OCI-LY3 (cell line): ENCODE data around the gene WBP1L.
"Not testable (repeated sequence)": the region's sequence is repeated elsewhere in the genome, so short reads cannot be mapped to it uniquely, and the experiment has no call there.

Source experiments
- CTCF ChIP-seq: fragments of 200-600, 300-600 bp; sonication (generic); IDR thresholded peaks from 2 replicates; pipeline ENCODE4 v1.5.1; 2014; ENCODE audit warnings: antibody characterized with exemption, low read length, low read depth
- EZH2phosphoT487 ChIP-seq: fragments of 200-600 bp; shearing (Covaris generic); IDR thresholded peaks from 2 replicates; pipeline ENCODE4 v1.6.1; 2018; ENCODE audit warnings: antibody characterized with exemption, mixed run types, low read depth

DNA sequence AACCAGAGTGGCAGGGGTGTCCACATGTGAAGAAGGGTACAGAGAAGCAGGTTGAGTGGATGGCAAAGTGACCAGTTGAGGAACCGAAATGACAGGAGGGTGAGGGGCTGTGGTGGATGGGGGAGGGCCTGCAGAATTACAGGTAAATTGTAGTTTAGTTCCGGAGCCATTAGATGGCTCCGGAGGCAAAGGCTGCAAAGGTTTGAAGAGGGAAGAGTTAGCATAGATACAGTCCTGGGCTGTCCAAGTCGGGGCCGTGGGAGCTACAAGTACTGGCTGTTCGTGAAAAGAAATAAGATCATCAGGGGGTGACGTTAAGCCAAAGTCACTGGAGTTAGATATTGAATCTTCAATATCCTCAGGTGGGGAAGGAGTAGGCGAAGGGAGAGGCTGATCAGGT is 99.4 kb downstream of the WBP1L start:
- TF ChIP-seq CTCF, EZH2phosphoT487: not testable (repeated sequence)
